Measurements from ENCODE around the gene TGM6.

TGM6 gene

DNA sequence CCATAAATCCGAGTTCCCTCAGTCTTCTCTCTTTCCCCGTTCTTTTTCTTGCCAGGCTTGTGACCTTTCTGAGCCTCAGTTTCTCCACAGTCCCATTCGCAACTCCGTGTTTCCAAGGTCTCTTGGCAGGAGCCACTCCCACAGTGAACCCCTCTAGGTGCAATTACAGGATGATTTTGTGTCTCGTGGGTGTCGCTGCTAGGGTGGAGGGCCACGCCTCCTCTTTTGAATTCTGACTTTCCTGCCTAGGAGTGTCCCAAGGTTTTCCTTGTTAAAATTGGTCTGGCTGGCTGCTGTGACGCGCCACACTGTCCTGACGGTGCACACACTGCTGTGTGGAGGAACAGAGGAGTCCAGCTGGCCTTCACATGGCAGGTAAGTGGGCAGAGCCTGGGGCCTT is at the start of gene TGM6:
TSS of gene TGM6 (plus strand) at position 301 of the 400 bp plus-strand sequence. CDS start at position 369, 68 bp downstream.
- DNase-seq: no peak

DNA sequence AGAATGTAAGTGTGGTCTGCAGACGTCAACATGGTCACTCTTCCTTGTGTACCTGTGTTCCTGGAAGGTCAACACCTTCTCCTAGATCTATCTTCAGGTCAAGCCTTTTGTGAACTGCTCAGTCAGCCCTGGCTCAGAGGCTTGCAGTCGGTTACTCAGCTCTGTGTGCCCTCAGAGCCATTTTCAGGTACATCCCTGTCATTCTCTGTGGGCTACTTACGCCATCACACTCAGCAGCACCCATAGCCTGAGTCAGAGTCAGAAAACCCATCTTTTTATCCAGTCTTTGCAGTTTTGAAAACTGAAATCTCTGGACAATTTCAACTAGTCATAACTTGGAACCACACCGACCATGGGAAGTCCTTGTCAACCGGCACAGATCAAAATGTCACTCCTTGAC is 49.6 kb upstream of the TGM6 start:
- no peak for DNase-seq

GRCh38 chr20:2331901-2332565 is 48.7 kb upstream of the TGM6 start:
- DNase-seq: no peak

DNA sequence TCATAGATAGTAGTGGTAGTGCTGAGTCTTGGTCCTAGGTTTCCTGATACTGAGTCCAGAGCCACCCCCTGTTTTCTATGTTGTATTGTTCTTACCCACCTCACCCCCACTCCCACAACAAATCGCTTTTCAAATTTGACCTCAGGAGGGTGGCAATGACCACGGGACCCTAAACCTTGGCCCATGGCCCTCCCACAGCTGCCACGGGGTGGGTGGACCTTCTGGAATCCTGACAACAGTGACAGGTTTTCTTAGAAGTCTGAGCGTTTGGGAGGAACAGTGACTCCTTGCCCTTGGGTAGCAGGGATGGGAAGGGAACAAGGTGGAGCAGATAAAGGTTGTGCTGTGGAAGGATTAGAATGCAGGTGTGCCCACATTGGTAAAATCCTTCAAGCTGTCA is 48.0 kb upstream of the TGM6 start:
- no peak for DNase-seq

DNA sequence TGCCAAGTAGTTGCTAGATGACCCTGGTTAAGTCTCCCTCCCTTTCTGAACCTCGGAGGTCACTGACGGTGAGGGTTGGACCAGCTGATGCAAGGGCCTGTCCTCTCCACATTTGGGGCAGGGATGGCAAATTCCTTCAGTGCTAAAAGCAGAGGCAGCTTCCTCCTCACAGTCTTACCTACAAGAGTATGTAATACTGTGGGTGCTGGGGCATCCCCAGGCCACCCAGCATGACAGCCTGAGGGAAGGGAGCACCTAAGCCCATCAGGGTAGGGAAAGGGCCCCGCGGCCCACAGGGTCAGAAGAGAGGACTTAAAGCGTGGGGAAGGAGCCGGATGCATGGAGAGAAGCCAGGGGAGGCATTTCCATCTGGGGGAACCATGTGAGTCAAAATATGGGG is 46.9 kb upstream of the TGM6 start:
- no peak for DNase-seq

- no peak for DNase-seq
These were observed 45.4 kb upstream of the TGM6 start for GRCh38 chr20:2335096-2335870.

DNA sequence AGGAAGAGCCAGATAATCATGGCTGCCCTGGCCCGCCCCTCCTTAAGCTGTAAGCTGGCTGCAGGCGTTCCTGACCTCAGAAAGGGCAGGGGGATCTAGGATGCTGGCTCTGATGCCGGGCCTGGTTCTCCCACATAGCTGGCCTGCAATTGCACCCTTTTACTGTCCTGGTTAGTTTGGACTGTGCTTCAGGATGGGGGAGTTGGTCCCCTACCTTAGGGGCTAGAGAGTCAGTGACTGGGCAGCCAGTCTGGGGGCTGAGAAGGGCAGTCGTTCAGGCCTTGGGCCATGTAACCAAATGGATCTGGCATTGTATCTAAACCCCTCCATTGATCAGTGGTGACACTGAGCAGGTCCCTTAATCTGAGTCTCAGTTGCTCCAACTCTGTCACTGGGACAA is 44.2 kb upstream of the TGM6 start:
- DNase-seq: no peak

- no peak for DNase-seq
These were observed 43.6 kb upstream of the TGM6 start for GRCh38 chr20:2337142-2337541.

- DNase-seq: no peak
These were observed 42.2 kb upstream of the TGM6 start for GRCh38 chr20:2338411-2339066.

DNA sequence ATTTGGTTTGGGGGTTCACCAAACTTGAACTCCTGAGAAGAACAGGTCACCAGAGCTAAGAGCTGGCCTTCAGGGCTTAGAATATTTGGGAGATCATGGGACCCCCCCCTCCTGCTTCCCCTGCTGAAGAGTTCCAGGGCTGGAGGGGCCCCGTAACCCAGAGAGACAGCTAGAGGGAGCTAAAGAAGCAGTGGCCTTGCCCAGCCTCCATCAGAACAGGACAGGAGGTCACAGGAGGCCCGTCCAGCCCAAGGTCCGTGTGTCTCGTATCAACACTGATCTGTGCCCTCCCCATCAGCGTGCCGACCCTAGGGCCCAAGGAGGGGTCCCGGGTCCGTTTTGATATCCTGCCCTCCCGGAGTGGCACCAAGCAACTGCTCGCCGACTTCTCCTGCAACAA is 40.6 kb upstream of the TGM6 start:
- no peak for DNase-seq

- DNase-seq: no peak
These were observed 39.9 kb upstream of the TGM6 start for GRCh38 chr20:2340823-2341222.

GRCh38 chr20:2341336-2341735 is 39.4 kb upstream of the TGM6 start:
- DNase-seq: no peak

DNA sequence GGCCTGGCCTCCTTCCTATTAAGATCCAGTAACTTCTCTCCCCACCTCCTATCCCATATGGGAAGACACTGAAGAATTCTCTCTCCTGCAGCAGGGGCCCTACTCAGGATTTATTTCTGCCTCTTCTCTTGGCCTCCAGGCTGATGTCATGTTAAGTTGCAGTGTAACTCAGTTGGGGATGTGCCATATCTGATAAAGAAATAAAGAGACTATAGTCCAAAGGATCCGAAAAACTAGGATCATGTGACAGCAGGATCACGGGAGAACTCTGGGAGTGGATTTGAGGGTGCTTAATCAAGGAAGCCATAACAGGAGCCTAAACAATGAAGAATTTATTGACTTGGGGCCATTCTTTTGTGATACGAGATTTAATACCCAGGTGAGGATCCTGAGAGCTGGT is 38.5 kb upstream of the TGM6 start:
- DNase-seq: no peak

DNA sequence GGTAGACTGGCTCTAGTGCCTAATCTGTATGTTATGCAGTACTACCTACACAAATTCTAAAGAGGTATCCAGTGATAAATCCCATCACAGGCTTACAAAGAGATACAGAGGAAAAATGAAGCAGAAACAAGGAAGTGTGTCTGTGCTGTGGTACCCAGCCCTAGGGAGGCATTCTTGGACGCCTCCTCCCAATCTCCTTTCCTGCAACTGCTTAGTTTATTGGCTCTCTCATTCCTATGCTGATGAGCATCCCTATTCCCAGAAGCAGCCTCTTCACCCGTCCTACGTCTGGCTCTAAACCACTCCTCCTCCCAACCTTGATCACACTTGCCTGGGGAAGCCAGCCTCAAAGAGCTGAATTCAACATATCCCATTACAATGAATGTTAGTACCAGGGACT is 34.5 kb upstream of the TGM6 start:
- DNase-seq: no peak

- DNase-seq: no peak
These were observed 32.4 kb upstream of the TGM6 start for GRCh38 chr20:2348336-2348735.

GRCh38 chr20:2349801-2350200 is 30.9 kb upstream of the TGM6 start:
- no peak for DNase-seq

GRCh38 chr20:2350606-2351005 is 30.1 kb upstream of the TGM6 start:
- DNase-seq: no peak

DNA sequence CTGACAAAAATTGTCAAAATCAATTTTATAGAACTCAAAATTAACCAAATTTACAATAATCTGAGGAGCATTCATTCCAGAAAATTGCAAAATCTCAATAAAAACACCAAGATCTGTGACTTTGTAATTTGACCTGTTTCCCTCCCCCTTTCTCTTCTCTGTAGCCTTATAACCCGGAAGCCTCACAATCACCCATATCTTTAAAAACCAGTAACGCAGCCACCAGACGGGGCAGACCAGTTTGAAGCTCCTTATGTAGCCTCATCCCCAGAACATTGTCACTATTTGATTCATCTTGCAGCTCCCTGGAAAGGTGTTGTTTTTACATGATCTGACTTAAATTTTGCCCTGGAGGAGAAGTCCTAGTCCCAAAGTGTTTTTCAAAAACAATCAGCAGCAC is 27.5 kb upstream of the TGM6 start:
- DNase-seq: no peak

DNA sequence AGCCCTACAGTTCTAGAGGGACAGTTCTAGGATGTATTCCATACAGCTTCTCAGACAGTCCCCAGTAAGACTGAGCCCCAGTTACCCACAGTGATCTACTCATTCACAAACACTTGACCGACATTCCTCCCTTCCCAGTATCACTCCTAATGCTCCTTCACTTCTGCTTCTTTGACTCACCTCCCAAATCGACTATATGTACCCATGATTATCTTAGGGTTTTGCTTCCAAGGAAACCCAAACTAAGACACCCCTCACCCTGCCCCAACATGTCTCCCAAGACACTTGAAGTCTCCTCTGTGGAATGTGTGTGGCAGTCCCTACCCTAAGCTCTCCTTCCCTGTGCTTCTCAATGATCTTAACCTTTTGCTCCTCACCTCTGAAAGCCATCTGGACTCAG is 23.6 kb upstream of the TGM6 start:
- no peak for DNase-seq

- DNase-seq: no peak
These were observed 22.7 kb upstream of the TGM6 start for GRCh38 chr20:2358006-2358405.

GRCh38 chr20:2361035-2361593 is 19.6 kb upstream of the TGM6 start:
- no peak for DNase-seq

- DNase-seq: no peak
These were observed 17.5 kb upstream of the TGM6 start for GRCh38 chr20:2363187-2363586.

- no peak for DNase-seq
These were observed 17.1 kb upstream of the TGM6 start for GRCh38 chr20:2363587-2363986.

DNA sequence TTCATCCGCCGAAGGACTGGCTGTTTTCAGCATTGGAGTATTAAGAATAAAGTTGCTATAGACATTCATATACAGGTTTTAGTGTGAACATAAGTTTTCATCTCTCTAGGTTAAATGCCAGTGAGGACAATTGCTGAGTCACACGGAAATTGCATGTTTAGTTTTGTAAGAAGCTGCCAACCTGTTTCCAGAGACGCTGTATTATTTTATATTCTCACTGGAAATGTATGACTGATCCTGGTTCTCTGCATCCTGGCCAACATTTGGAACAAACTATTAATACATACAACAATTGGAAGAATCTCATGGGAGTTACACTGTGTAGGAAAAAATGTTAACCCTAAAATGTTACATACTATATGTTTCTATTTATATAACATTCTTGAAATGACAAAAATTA is 16.7 kb upstream of the TGM6 start:
- no peak for DNase-seq

Data from NCI-H1694 treated with DMSO at 0.1 percent for 48 hours (cell line).